Measurements from ENCODE around the gene JUNB.

The JUNB gene

DNA sequence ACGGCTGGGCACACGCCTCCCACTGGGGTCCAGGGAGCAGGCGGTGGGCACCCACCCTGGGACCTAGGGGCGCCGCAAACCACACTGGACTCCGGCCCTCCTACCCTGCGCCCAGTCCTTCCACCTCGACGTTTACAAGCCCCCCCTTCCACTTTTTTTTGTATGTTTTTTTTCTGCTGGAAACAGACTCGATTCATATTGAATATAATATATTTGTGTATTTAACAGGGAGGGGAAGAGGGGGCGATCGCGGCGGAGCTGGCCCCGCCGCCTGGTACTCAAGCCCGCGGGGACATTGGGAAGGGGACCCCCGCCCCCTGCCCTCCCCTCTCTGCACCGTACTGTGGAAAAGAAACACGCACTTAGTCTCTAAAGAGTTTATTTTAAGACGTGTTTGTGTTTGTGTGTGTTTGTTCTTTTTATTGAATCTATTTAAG is 1.6 kb downstream of the JUNB start (continued):
- TF ChIP-seq, protein P1, sequence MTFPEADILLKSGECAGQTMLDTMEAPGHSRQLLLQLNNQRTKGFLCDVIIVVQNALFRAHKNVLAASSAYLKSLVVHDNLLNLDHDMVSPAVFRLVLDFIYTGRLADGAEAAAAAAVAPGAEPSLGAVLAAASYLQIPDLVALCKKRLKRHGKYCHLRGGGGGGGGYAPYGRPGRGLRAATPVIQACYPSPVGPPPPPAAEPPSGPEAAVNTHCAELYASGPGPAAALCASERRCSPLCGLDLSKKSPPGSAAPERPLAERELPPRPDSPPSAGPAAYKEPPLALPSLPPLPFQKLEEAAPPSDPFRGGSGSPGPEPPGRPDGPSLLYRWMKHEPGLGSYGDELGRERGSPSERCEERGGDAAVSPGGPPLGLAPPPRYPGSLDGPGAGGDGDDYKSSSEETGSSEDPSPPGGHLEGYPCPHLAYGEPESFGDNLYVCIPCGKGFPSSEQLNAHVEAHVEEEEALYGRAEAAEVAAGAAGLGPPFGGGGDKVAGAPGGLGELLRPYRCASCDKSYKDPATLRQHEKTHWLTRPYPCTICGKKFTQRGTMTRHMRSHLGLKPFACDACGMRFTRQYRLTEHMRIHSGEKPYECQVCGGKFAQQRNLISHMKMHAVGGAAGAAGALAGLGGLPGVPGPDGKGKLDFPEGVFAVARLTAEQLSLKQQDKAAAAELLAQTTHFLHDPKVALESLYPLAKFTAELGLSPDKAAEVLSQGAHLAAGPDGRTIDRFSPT (tag by site-specific recombination; IDR thresholded peaks at IDR 0.05): peak; percentile 80
- no peak for TF ChIP-seq ZNF404 (tag by site-specific recombination; IDR thresholded peaks at IDR 0.05)

- CTCF ChIA-PET: interaction anchor here (0.5 to 16.5 kb wide), 6 partner anchors 16 to 125 kb away, joined by 3 to 386 read pairs (median 4); partner anchors contain the start of gene HOOK2
- no peak overlapping the region; the same call in 1 of the 2 replicates for H3K27ac ChIP-seq (ENCODE audit: extremely low read depth, low read depth, low read length)
- H3K36me3 ChIP-seq (ENCODE audit: control insufficient read depth in 2 of 2, insufficient read depth in 1 of 2, low read length in 2 of 2): peaks cover 6 to 8% of the 10 kb centered on the region in 2 experiments; a peak in 2 of 3 replicates
- peak overlapping the region; percentile 43 for H3K4me3 ChIP-seq (ENCODE audit: low read depth, low read length)
- H3K4me1 ChIP-seq (ENCODE audit: control insufficient read depth, insufficient read depth, low read length): peaks cover 19% of the 10 kb centered on the region
- POLR2A ChIA-PET: interaction anchor here (0.5 to 3.6 kb wide), 14 partner anchors 10 to 122 kb away, joined by 3 to 42 read pairs (median 4); partner anchors contain the start of genes DNASE2, FBXW9, HOOK2 and RNASEH2A
- H3K9me3 ChIP-seq (ENCODE audit: control insufficient read depth, insufficient read depth, low read depth, low read length): no peaks in the 10 kb centered on the region
- TF ChIP-seq, protein P2, sequence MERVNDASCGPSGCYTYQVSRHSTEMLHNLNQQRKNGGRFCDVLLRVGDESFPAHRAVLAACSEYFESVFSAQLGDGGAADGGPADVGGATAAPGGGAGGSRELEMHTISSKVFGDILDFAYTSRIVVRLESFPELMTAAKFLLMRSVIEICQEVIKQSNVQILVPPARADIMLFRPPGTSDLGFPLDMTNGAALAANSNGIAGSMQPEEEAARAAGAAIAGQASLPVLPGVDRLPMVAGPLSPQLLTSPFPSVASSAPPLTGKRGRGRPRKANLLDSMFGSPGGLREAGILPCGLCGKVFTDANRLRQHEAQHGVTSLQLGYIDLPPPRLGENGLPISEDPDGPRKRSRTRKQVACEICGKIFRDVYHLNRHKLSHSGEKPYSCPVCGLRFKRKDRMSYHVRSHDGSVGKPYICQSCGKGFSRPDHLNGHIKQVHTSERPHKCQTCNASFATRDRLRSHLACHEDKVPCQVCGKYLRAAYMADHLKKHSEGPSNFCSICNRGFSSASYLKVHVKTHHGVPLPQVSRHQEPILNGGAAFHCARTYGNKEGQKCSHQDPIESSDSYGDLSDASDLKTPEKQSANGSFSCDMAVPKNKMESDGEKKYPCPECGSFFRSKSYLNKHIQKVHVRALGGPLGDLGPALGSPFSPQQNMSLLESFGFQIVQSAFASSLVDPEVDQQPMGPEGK (tag by site-specific recombination; IDR thresholded peaks at IDR 0.05): peak; percentile 31
- TF ChIP-seq ZNF645 (tag by site-specific recombination; IDR thresholded peaks at IDR 0.05) (no peak), KLF9 (tag by site-specific recombination; IDR thresholded peaks at IDR 0.05; ENCODE audit: low read depth) (peak; percentile 90), ZIC2 (tag by site-specific recombination; IDR thresholded peaks at IDR 0.05) (peak; percentile 26; the same call in 1 of the 2 replicates), GLIS2 (tag by site-specific recombination; IDR thresholded peaks at IDR 0.05) (peak; percentile 53), IKZF3 (tag by site-specific recombination; IDR thresholded peaks at IDR 0.05) (peak; percentile 90), ZBTB11 (tag by site-specific recombination; conservative IDR thresholded peaks at IDR 0.05; ENCODE audit: low read depth) (peak; percentile 57), ZBTB48 (tag by site-specific recombination; IDR thresholded peaks at IDR 0.05) (peak; percentile 77), ZBTB21 (tag by site-specific recombination; IDR thresholded peaks at IDR 0.05) (peak; percentile 46; the same call in 1 of the 2 replicates), ZNF561 (tag by site-specific recombination; IDR thresholded peaks at IDR 0.05; ENCODE audit: borderline replicate concordance) (peak; percentile 38; the same call in 1 of the 2 replicates), KLF8 (tag by site-specific recombination; IDR thresholded peaks at IDR 0.05) (peak; percentile 81), ZSCAN30 (tag by site-specific recombination; IDR thresholded peaks at IDR 0.05) (peak; percentile 60), ZNF174 (tag by site-specific recombination; IDR thresholded peaks at IDR 0.05) (no peak), ZNF449 (tag by site-specific recombination; IDR thresholded peaks at IDR 0.05) (peak; percentile 48; the same call in 1 of the 2 replicates), ZNF184 (tag by site-specific recombination; IDR thresholded peaks at IDR 0.05) (0 out of 2 replicates have a peak, but pooled peaks have one; percentile 8)
- TF ChIP-seq, protein P3, sequence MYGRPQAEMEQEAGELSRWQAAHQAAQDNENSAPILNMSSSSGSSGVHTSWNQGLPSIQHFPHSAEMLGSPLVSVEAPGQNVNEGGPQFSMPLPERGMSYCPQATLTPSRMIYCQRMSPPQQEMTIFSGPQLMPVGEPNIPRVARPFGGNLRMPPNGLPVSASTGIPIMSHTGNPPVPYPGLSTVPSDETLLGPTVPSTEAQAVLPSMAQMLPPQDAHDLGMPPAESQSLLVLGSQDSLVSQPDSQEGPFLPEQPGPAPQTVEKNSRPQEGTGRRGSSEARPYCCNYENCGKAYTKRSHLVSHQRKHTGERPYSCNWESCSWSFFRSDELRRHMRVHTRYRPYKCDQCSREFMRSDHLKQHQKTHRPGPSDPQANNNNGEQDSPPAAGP (tag by site-specific recombination; IDR thresholded peaks at IDR 0.05): peak; percentile 59; the same call in 1 of the 2 replicates
- TF ChIP-seq, protein P4, sequence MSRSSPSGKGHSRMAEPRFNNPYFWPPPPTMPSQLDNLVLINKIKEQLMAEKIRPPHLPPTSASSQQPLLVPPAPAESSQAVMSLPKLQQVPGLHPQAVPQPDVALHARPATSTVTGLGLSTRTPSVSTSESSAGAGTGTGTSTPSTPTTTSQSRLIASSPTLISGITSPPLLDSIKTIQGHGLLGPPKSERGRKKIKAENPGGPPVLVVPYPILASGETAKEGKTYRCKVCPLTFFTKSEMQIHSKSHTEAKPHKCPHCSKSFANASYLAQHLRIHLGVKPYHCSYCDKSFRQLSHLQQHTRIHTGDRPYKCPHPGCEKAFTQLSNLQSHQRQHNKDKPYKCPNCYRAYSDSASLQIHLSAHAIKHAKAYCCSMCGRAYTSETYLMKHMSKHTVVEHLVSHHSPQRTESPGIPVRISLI (tag by site-specific recombination; IDR thresholded peaks at IDR 0.05): peak; percentile 91
These were observed 2.3 kb downstream of the JUNB start for GRCh38 chr19:12793290-12794195.

All from HEK293 (cell line).